ENCODE results near the gene PUM2. TPM values are rescaled to one million over a fixed set of nuclear protein-coding genes. Genes with fewer than 3 reads are reported as not detected.

PUM2 gene
- total and polyA plus RNA-seq, 2 of the 8 experiments (the other 6 are each of a cell fraction or from before 2014, with no cell fraction given), result 46.6 to 114 TPM

- CTCF ChIA-PET (ENCODE audit: partially characterized antibody), result interaction anchor here (0.6 to 10.6 kb wide), 8 partner anchors 13 to 109 kb away, joined by 3 to 104 read pairs (median 4); partner anchors contain the start of gene SDC1
- no peak overlapping the region for H4K5ac ChIP-seq (ENCODE audit: insufficient read length, low read depth, low read length)
These were observed 147.0 kb downstream of the PUM2 start for GRCh38 chr2:20203521-20204225.

More at GRCh38 chr2:20203521-20204225, 147.0 kb downstream of the PUM2 start:
- no peaks in the 10 kb centered on the region; the same call in 1 of the 2 replicates for H3K79me1 ChIP-seq (ENCODE audit: low read depth, low read length)
- H4K8ac ChIP-seq (ENCODE audit: extremely low read depth, insufficient read depth, low read length), result no peak overlapping the region
- TF ChIP-seq CEBPB (IDR thresholded peaks at IDR 0.05; ENCODE audit: low read depth, low read length) (no peak), ZNF274 (IDR thresholded peaks at IDR 0.05; ENCODE audit: borderline replicate concordance, extremely low read depth, low read length) (no peak), SIN3A (conservative IDR thresholded peaks at IDR 0.05 in 1 of 2, IDR thresholded peaks at IDR 0.05 in 1 of 2; ENCODE audit: low read depth in 1 of 2, low read length in 2 of 2) (no peak)
- H3K4me3 ChIP-seq (ENCODE audit: extremely low read depth in 1 of 4, insufficient read depth in 2 of 4, low read depth in 3 of 4, low read length in 4 of 4), result no peak overlapping the region
- H4K91ac ChIP-seq (replicated peaks; ENCODE audit: insufficient read length, low read length), result no peak overlapping the region
- FAIRE-seq (no peak), DNase-seq (ENCODE audit: low read depth in 1 of 2, low spot score in 2 of 2) (no peak)
- no peak overlapping the region for H3K56ac ChIP-seq (replicated peaks; ENCODE audit: insufficient read length, low read depth, low read length)
- peaks cover 0 to 3% (median 0%) of the 10 kb centered on the region in 4 experiments; a peak in 1 of 7 replicates for H3K4me1 ChIP-seq (replicated peaks in 1 of 4; ENCODE audit: control insufficient read depth in 3 of 4, insufficient read depth in 4 of 4, low read length in 3 of 4)
- peaks cover 0 to 11% of the 10 kb centered on the region in 2 experiments for H4K20me1 ChIP-seq (replicated peaks in 1 of 2; ENCODE audit: control insufficient read depth in 1 of 2, insufficient read depth in 2 of 2, low read length in 2 of 2)
- 89% methylated on average over 15 of the region's 17 CpGs; no CpG with 5 or more reads in 1 of the 2 experiments for WGBS, 2 experiments (ENCODE audit: extremely low coverage in 1 of 2, insufficient coverage in 1 of 2, insufficient read length in 1 of 2, insufficient replicate concordance in 2 of 2, low coverage in 1 of 2, low lambda C conversion rate in 2 of 2, missing lambda C conversion rate in 1 of 2)
- peaks cover 0 to 21% of the 10 kb centered on the region in 2 experiments; a peak in 2 of 4 replicates for H3K79me2 ChIP-seq (ENCODE audit: control insufficient read depth in 1 of 2, insufficient read depth in 2 of 2, low read length in 2 of 2)
- H3K9ac ChIP-seq (replicated peaks in 1 of 4; ENCODE audit: extremely low read depth in 1 of 4, low read depth in 3 of 4, low read length in 3 of 4), result no peak overlapping the region
- no peaks in the 10 kb centered on the region; a peak in 1 of 4 replicates for H3K9me3 ChIP-seq (ENCODE audit: insufficient read depth in 2 of 2, low read depth in 1 of 2, low read length in 1 of 2)
- no peak overlapping the region for H2AFZ ChIP-seq (ENCODE audit: low read length)
- no peak overlapping the region for H2AK5ac ChIP-seq (ENCODE audit: low read depth, low read length)
- no peak overlapping the region for H2BK5ac ChIP-seq (ENCODE audit: low read depth, low read length)
- no peak overlapping the region for H3K4me2 ChIP-seq (ENCODE audit: insufficient read depth in 1 of 2, low read depth in 2 of 2, low read length in 2 of 2)
- H3K23ac ChIP-seq (ENCODE audit: insufficient read length), result no peak overlapping the region
- no peak overlapping the region for H2BK120ac ChIP-seq (replicated peaks; ENCODE audit: low read depth, low read length)
- H3K4ac ChIP-seq (replicated peaks; ENCODE audit: insufficient read length, low read depth, low read length), result no peak overlapping the region
- H3K36me3 ChIP-seq (ENCODE audit: control insufficient read depth in 2 of 4, insufficient read depth in 4 of 4, low read length in 3 of 4), result peaks cover 4 to 47% (median 26%) of the 10 kb centered on the region in 4 experiments; a peak in 6 of 8 replicates
- no peaks in the 10 kb centered on the region for H3K23me2 ChIP-seq (ENCODE audit: low read depth, low read length)
- no peak overlapping the region for H3K27ac ChIP-seq (ENCODE audit: low read depth, low read length)
- no peak overlapping the region for H2BK12ac ChIP-seq (ENCODE audit: low read depth, low read length)
- H2BK15ac ChIP-seq (ENCODE audit: low read length), result no peak overlapping the region
- no peak overlapping the region for H3K18ac ChIP-seq (ENCODE audit: extremely low read depth, low read length)
- no peak overlapping the region for H3K14ac ChIP-seq (ENCODE audit: insufficient read length)
- H2BK20ac ChIP-seq (ENCODE audit: low read length), result no peak overlapping the region
- no peaks in the 10 kb centered on the region for H3K27me3 ChIP-seq (replicated peaks in 1 of 4; ENCODE audit: control insufficient read depth in 3 of 4, extremely low read depth in 1 of 4, insufficient read depth in 3 of 4, low read length in 3 of 4)
- POLR2A ChIA-PET (ENCODE audit: partially characterized antibody), result interaction anchor here (0.7 to 1.9 kb wide), 3 partner anchors 17 to 98 kb away, joined by 3 to 4 read pairs (median 3); no protein-coding TSS in a partner anchor

Data from H1 (cell line).